GM19468 (cell line): ENCODE results near the gene FGFBP2.
"Not testable (repeated sequence)": the region's sequence is repeated elsewhere in the genome, so short reads cannot be mapped to it uniquely, and the experiment has no call there.

ENCODE experiments used
- ATAC-seq: cut with Tn5 transposase; IDR thresholded peaks from one replicate; pipeline ENCODE4 v1.9.1; 2021; ENCODE audit warnings: mild to moderate bottlenecking, moderate library complexity, moderate number of reproducible peaks; ENCODE audit not compliant: unreplicated experiment; ENCODE audit errors: extremely low read depth

The FGFBP2 gene

GRCh38 chr4:15935504-15936402 is 27.2 kb downstream of the FGFBP2 start:
- no peak for ATAC-seq

- ATAC-seq = no peak
Measured at GRCh38 chr4:15934259-15934658, 28.7 kb downstream of the FGFBP2 start.

GRCh38 chr4:15931451-15932210 is 31.3 kb downstream of the FGFBP2 start:
- no peak for ATAC-seq

- ATAC-seq = no peak
Measured at GRCh38 chr4:15930314-15930713, 32.7 kb downstream of the FGFBP2 start.

- ATAC-seq = no peak
Measured at GRCh38 chr4:15929540-15929939, 33.4 kb downstream of the FGFBP2 start.

- ATAC-seq = no peak
Measured at GRCh38 chr4:15928883-15929282, 34.1 kb downstream of the FGFBP2 start.

- ATAC-seq = no peak
Measured at GRCh38 chr4:15926486-15926885, 36.5 kb downstream of the FGFBP2 start.

GRCh38 chr4:15925830-15926229 is 37.1 kb downstream of the FGFBP2 start:
- no peak for ATAC-seq

GRCh38 chr4:15921592-15921932 is 41.4 kb downstream of the FGFBP2 start:
- no peak for ATAC-seq

- ATAC-seq = no peak
Measured at GRCh38 chr4:15920723-15921591, 42.0 kb downstream of the FGFBP2 start.

- no peak for ATAC-seq
Measured at GRCh38 chr4:15918484-15919129, 44.4 kb downstream of the FGFBP2 start.

- ATAC-seq = no peak
Measured at GRCh38 chr4:15917297-15917696, 45.7 kb downstream of the FGFBP2 start.

- ATAC-seq = not testable (repeated sequence)
Measured at GRCh38 chr4:15916358-15916757, 46.6 kb downstream of the FGFBP2 start.

GRCh38 chr4:15914736-15915135 is 48.2 kb downstream of the FGFBP2 start:
- no peak for ATAC-seq

GRCh38 chr4:15914291-15914690 is 48.7 kb downstream of the FGFBP2 start:
- no peak for ATAC-seq

GRCh38 chr4:15913631-15913970 is 49.4 kb downstream of the FGFBP2 start:
- no peak for ATAC-seq

- no peak for ATAC-seq
Measured at GRCh38 chr4:15912961-15913630, 49.9 kb downstream of the FGFBP2 start.

GRCh38 chr4:15912236-15912635 is 50.7 kb downstream of the FGFBP2 start:
- no peak for ATAC-seq
